DND-41 (cell line): Measurements from ENCODE around the gene CD37.
"Not testable (repeated sequence)": the region's sequence is repeated elsewhere in the genome, so short reads cannot be mapped to it uniquely, and the experiment has no call there.

Source experiments
- ATAC-seq: fragments of 200-7000 bp; cut with Tn5 transposase; 3 replicates; pipeline ENCODE4 v1.9.1; 2021; ENCODE audit warnings: low read depth; ENCODE audit not compliant: insufficient read depth
- DNase-seq: peaks from one replicate; pipeline ENCODE4 v3.0.0-alpha.2; 2020
- H2AFZ ChIP-seq: 2 replicates; pipeline ENCODE4 v1.6.0; 2012; ENCODE audit warnings: low read depth, low read length
- H3K27ac ChIP-seq: 2 replicates; pipeline ENCODE4 v1.5.1; 2012; ENCODE audit warnings: low read length, inconsistent platforms
- H3K27me3 ChIP-seq: fragments of 200-600 bp; sonication (generic); 2 replicates; pipeline ENCODE4 v1.6.0; 2012; ENCODE audit warnings: low read length, mild to moderate bottlenecking, inconsistent platforms; ENCODE audit not compliant: insufficient read depth, poor library complexity
- H3K36me3 ChIP-seq: 2 replicates; pipeline ENCODE4 v1.5.1; 2012; ENCODE audit warnings: low read length, inconsistent platforms; ENCODE audit not compliant: insufficient read depth
- H3K4me1 ChIP-seq: 2 replicates; pipeline ENCODE4 v1.5.1; 2012; ENCODE audit warnings: mild to moderate bottlenecking, low read length; ENCODE audit not compliant: insufficient read depth
- H3K4me2 ChIP-seq: 2 replicates; pipeline ENCODE4 v1.6.0; 2012; ENCODE audit warnings: mild to moderate bottlenecking, moderate library complexity, low read length, inconsistent platforms; ENCODE audit not compliant: insufficient read depth
- H3K4me3 ChIP-seq, 2 experiments: fragments of 200-600 bp in 1 of 2; shearing (Covaris generic) in 1 of 2; 2 replicates each; pipeline ENCODE4 v1.5.1; 2012 to 2016; ENCODE audit warnings: inconsistent platforms in 2 of 2, low read length in 2 of 2, mild to moderate bottlenecking in 2 of 2, low read depth in 1 of 2, moderate library complexity in 1 of 2
- H3K79me2 ChIP-seq: 2 replicates; pipeline ENCODE4 v1.6.0; 2012; ENCODE audit warnings: low read length, inconsistent platforms; ENCODE audit not compliant: insufficient read depth
- H3K9ac ChIP-seq: 2 replicates; pipeline ENCODE4 v1.6.0; 2012; ENCODE audit warnings: low read depth, mild to moderate bottlenecking, inconsistent platforms, low read length, moderate library complexity
- H3K9me3 ChIP-seq: 2 replicates; pipeline ENCODE4 v1.5.1; 2012; ENCODE audit warnings: low read length, moderate library complexity, mild to moderate bottlenecking, inconsistent platforms; ENCODE audit not compliant: insufficient read depth, severe bottlenecking
- H4K20me1 ChIP-seq: 2 replicates; pipeline ENCODE4 v1.6.0; 2012; ENCODE audit warnings: low read length; ENCODE audit not compliant: insufficient read depth
- EZH2 ChIP-seq: IDR thresholded peaks from 3 replicates; pipeline ENCODE4 v1.6.1; 2012; ENCODE audit warnings: borderline replicate concordance, low read depth, mild to moderate bottlenecking, moderate library complexity, low read length, inconsistent platforms; ENCODE audit not compliant: severe bottlenecking
- TF ChIP-seq, protein P1 (sequence below): IDR thresholded peaks from 2 replicates; pipeline ENCODE4 v1.5.1; 2012; ENCODE audit warnings: borderline replicate concordance, low read length, moderate library complexity, mild to moderate bottlenecking; ENCODE audit not compliant: poor library complexity, severe bottlenecking; ENCODE audit errors: extremely low read depth

The CD37 gene

GRCh38 chr19:49290517-49290916 lies 44.7 kb upstream of the CD37 start:
- H3K36me3 ChIP-seq = no peaks in the 10 kb centered on the region
- no peak overlapping the region for H3K27ac ChIP-seq
- ATAC-seq (no peak), DNase-seq (no peak)
- no peak overlapping the region for H3K9ac ChIP-seq
- no peaks in the 10 kb centered on the region for H3K79me2 ChIP-seq
- H3K9me3 ChIP-seq = no peaks in the 10 kb centered on the region
- no peak overlapping the region for H3K4me3 ChIP-seq
- no peak overlapping the region for H2AFZ ChIP-seq
- TF ChIP-seq, protein P1, sequence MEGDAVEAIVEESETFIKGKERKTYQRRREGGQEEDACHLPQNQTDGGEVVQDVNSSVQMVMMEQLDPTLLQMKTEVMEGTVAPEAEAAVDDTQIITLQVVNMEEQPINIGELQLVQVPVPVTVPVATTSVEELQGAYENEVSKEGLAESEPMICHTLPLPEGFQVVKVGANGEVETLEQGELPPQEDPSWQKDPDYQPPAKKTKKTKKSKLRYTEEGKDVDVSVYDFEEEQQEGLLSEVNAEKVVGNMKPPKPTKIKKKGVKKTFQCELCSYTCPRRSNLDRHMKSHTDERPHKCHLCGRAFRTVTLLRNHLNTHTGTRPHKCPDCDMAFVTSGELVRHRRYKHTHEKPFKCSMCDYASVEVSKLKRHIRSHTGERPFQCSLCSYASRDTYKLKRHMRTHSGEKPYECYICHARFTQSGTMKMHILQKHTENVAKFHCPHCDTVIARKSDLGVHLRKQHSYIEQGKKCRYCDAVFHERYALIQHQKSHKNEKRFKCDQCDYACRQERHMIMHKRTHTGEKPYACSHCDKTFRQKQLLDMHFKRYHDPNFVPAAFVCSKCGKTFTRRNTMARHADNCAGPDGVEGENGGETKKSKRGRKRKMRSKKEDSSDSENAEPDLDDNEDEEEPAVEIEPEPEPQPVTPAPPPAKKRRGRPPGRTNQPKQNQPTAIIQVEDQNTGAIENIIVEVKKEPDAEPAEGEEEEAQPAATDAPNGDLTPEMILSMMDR = no peak
- no peak for TF ChIP-seq EZH2
- no peaks in the 10 kb centered on the region for H3K4me1 ChIP-seq
- no peak overlapping the region for H3K4me2 ChIP-seq
- H3K27me3 ChIP-seq = no peaks in the 10 kb centered on the region
- H4K20me1 ChIP-seq = no peaks in the 10 kb centered on the region

DNA sequence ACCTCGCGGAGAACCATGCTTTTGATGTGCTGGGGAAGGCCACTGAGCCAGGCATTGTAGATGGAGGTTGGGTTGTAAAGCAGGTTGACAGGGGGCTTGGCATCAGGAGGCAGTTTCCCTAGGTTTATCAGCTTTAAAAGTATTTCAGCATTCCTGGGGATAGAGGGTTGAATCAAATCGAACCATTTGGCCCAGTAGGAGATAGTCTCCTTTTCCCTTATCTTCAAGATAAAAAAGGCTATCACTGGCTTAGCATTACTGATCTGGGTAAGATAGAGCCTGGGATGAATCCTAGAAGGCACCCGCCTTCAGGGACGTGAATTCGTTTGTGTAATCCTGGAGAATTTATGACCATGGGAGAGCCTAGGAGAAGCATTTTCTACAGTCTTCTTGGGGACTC lies 40.8 kb upstream of the CD37 start:
- Histone ChIP-seq H3K27ac (no peak overlapping the region), H3K27me3 (no peaks in the 10 kb centered on the region), H3K36me3 (no peaks in the 10 kb centered on the region), H2AFZ (no peak overlapping the region), H4K20me1 (no peaks in the 10 kb centered on the region), H3K9ac (no peak overlapping the region), H3K4me1 (no peaks in the 10 kb centered on the region), H3K79me2 (no peaks in the 10 kb centered on the region), H3K4me2 (no peak overlapping the region), H3K9me3 (no peaks in the 10 kb centered on the region), H3K4me3 (no peak overlapping the region)
- ATAC-seq (no peak), DNase-seq (no peak)
- TF ChIP-seq EZH2 = no peak
- TF ChIP-seq, protein P1 = no peak

DNA sequence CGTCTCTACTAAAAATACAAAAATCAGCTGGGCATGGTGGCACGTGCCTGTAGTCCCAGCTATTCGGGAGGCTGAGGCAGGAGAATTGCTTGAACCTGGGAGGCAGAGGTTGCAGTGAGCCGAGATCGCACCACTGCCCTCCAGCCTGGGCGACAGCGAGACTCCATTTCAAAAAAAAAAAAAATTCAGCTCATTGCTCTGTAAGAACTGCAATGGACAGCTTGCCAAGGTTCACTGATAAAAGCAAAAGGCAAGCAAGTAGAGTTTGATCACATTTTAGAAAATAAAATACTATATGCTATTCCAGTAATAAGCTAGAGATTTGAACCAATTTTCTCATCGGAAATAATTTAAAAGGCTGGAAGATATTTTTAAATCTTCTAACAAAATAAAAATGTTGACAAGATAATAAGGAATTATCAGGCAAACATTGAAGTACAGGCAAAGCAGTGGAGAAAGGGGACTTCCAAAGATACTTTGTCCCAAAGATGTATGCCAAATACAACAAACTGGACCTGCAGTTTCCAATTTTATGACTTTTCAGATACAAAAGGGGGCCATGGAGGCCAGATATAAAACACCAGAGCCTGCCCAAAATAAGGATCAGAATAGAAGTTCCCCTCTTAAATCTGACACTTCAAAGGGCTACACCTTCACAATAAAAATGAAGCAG lies 39.9 kb upstream of the CD37 start:
- no peak overlapping the region for H3K4me3 ChIP-seq
- no peak for TF ChIP-seq EZH2
- TF ChIP-seq, protein P1 = no peak
- H3K9ac ChIP-seq = no peak overlapping the region

DNA sequence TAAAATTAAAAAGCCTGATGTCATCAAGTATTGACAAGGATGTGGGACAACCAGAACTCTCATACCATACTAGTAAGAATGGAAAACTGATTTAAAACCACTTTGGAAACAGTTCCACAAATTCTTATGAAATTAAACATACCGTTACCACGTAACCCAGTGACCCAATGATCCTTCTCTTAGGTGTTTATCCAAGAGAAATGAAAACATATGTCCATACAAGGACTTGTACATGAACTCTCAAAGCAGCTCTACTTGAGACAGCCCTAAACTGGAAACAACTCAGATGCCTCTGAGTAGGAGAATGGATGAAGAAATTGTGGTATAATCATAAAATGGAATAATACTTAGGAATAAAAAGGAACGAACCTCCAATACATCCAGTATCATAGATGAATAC lies 37.8 kb upstream of the CD37 start:
- DNase-seq = no peak

More for the DNA sequence above, 39.9 kb upstream of the CD37 start:
- H3K79me2 ChIP-seq = no peaks in the 10 kb centered on the region
- no peak overlapping the region for H3K27ac ChIP-seq
- no peaks in the 10 kb centered on the region for H3K4me1 ChIP-seq
- ATAC-seq = no peak
- H3K9me3 ChIP-seq = no peaks in the 10 kb centered on the region
- H3K4me2 ChIP-seq = no peak overlapping the region
- H3K36me3 ChIP-seq = no peaks in the 10 kb centered on the region
- H2AFZ ChIP-seq = no peak overlapping the region
- DNase-seq = no peak
- no peaks in the 10 kb centered on the region for H4K20me1 ChIP-seq
- no peaks in the 10 kb centered on the region for H3K27me3 ChIP-seq

DNA sequence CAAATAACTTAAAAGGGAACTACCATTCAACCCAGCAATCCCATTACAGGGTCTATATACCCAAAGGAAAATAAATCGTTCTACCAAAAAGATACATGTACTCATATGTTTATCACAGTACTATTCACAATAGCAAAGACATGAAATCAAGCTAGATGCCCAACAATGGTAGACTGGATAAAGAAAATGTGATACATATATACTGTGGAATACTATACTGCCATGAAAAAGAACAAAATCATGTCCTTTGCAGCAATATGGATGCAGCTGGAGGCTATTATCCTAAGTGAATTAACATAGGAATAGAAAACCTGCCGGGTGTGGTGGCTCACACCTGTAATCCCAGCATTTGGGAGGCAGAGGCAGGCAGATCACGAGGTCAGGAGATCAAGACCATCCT lies 36.6 kb upstream of the CD37 start:
- not testable (repeated sequence) for ATAC-seq, H3K27ac ChIP-seq, H3K27me3 ChIP-seq, H3K79me2 ChIP-seq, H3K36me3 ChIP-seq, DNase-seq, H3K4me3 ChIP-seq, H3K9me3 ChIP-seq, H4K20me1 ChIP-seq, H3K4me2 ChIP-seq, H3K9ac ChIP-seq, H3K4me1 ChIP-seq, H2AFZ ChIP-seq

More for the DNA sequence above, 37.8 kb upstream of the CD37 start:
- Histone ChIP-seq H3K4me2 (no peak overlapping the region), H2AFZ (no peak overlapping the region), H3K9me3 (no peaks in the 10 kb centered on the region), H3K27me3 (no peaks in the 10 kb centered on the region), H3K79me2 (no peaks in the 10 kb centered on the region), H3K27ac (no peak overlapping the region), H3K4me3 (no peak overlapping the region), H3K4me1 (no peaks in the 10 kb centered on the region), H4K20me1 (no peaks in the 10 kb centered on the region), H3K9ac (no peak overlapping the region), H3K36me3 (no peaks in the 10 kb centered on the region)
- TF ChIP-seq EZH2 = no peak
- TF ChIP-seq, protein P1 = no peak
- no peak for ATAC-seq
